ENCODE measurements around the gene MYH2.
"Not testable (repeated sequence)": the region's sequence is repeated elsewhere in the genome, so short reads cannot be mapped to it uniquely, and the experiment has no call there.

The MYH2 gene

DNA sequence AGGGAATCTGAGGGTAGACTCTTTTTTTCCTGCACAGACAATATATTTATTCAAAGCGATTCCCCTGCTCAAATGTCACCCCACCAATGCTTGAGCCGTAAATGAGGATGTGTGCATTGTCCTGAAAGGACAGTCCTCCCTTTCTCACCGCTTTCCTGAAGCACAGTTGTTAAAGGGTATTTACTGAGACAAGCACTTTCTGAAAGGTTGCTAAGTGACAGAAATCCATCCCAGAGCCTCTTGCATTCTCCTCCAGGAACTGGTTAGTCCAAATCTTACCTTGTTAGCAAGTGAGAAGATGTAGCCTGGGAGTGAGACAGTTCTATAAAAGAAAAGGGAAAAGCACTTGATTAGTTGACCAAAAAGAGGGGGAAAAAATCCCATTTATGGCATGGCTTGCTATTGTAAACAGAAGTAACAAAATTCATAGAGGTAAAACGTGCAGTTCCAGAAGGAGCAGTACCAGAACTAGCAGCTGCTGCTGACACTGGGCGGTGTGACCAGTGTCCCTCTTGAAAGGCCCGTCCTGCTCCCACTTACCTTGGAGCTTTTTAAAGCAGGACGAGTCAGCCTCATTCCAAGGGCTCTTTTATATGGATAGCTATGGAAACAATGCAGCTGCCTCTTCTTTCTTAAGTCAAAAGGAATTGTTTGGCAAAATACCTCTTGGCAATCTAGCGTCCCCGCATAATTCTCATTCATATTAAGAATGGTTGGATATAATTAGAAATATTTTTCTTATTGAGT is at the start of gene MYH2:
Gene MYH2 (minus strand): TSS at position 563 of the 747 bp plus-strand sequence. CDS start 1,738 bp downstream, outside the sequence.
- DNase-seq = no peak

DNA sequence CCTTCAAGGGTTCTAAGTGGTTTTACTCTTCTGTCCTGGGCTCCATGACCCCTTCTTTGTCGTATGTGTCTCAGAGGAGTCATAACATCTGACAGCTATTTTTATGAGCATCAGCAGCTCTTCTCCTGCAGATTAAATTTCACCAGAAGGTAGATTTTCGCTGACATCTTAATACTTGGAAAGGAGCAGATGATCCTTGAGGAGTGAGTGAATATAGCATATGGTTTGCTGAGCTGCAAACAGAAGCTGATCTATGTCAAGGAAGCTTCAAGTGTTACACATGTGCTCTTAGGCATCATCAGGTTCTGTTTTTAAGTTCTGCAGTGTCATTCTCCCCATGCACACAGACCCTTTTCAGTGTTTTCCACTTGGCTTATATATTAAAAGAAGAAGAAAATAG is 49.2 kb upstream of the MYH2 start:
- no peak for DNase-seq

DNA sequence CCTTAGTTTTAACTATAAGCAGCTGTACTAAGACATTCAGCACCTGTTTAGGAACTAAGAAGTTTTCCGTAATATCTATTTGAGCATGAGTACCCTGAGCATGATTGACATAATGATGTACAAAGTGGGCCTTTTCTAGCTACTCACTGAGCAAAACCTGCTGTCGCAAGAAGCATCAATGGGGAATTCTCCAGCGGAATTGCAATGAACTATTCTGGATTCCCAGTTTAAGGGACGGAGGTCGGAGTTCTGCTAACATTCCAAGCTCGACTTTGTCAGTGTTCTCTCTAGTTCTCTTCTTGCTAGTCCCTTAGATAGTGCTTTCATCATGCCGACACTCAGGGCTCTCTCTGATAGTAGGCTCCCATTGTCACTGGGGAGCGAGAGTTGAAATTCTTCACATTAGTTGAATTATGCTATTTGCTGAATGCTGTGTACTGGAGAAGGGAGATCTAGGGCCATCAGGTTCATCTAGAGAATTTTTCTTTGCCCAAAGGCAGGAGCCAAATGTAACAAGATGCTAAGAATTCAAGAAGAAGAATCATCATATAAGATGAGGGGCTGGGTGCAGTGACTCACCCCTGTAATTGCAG is 40.2 kb upstream of the MYH2 start:
- DNase-seq = no peak

DNA sequence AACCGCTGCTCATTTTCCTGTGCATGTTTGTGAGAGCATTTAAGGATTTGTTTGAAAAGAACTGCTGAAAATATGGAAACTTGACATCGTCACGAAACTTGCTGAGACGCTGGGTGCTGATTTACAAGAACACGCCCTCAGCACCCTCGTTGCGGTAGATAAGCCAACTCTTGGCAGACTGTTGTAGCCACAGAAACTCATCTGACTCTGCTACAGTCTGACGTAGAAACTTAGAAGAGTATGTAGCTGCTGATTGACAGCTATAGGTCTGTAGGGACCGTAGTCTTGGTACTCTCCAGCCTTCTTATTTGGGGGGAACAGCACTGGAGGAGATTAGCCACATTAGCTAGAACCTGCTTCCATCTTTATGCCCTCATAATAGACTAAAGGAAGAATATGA is 36.1 kb upstream of the MYH2 start:
- DNase-seq = no peak

DNA sequence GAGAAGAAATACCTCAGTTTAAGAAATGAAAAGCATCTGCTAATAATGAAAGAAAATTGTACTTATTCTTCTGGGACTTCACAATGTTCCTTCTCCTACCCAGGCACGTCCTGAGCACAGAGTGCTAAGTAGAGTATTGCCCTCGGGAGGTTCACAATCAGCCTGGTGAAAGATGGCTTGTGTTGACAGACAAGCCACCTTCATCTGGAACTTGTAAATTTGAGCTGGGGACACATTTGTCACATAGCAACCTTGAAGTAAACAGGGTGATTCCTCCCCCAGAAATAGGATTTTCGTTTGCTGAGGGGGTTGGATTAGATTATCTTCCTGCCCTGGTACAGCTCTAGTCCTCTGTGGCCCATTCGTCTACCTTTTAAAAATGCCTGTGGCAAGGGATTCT is 34.4 kb upstream of the MYH2 start:
- DNase-seq = no peak

DNA sequence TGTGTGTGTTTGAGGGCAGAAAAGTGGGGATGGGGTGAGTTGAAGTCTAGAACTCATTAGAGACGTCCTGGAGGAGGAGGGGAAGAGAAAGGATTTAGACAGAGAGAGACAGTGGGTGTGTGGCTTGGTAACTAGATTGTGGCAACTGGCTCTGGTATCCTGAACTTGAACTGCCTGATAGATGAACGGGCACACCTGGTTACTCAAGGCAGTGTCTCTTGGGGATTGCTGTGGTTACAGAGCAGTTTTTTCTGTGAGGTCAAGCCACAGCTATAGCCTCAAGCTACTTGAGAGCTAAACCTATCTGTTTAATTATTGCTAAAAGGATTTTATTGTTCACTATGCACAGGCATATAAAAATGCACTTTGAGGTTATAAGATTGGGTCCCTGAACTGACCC is 29.8 kb upstream of the MYH2 start:
- no peak for DNase-seq

DNA sequence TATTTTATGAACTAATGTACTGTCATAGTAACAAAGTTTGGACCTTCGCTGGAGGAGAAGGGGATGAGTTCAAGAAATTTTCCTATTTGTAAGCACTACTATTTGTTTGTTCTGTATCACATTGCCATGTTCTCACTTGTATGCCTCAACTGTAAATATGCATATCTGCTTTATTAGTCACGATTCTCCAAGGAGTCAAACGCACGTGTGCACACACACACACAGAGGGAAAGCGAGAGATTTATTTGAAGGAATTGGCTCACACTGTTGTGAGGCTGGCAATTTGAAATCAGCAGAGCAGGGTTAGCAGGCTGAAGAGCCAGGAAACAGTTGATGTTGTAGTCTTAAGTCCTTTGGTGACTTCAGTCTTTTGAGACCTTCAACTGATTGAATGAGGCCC is 24.9 kb upstream of the MYH2 start:
- no peak for DNase-seq

DNA sequence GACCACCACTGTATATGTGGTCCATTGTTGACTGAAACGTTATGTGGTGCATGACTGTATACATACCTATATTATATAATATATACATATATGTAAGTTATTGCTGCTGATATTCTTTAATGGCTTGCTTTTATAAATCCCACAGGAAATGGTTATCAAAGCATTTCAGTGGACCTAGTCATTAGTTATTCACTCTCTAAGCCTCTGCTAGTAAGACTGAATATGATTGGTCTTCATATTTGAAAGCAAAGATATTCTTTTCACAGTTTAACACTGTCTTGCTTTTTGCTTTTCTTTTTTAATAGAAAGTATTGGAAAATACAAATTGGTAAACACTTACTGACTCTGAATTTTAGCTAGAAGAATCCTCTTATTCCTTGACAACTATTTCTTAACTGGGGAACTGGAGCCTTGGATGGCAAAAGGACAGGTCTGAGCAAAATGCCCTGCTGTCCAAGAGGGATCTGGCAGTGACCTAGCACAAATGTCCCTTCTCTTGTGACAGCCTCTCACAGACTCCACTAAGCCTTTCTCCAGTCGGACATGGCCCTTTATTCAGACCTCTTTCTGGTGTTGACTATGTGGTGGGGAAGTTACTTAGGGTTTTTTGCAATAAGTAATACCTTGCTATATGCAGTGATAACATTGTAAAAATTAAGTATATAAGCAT is 14.7 kb upstream of the MYH2 start:
- DNase-seq = no peak

DNA sequence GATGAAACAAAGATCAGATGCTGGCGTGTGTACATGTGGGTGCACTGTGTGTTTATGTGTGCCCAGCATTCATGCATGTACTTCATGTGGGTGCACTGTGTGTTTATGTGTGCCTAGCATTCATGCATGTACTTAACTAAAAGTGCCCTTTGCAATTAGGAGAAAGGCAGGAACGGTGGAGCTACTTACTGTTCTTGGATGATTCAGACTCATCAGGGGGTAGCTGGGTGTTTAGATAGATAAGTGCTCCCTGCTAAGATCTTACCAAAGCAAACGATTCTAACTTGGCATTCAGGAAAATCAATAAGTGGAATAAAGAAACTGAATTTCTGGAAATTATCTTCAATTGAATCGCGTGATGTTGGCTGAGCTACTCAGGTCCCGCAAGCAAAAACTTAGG is 8.6 kb upstream of the MYH2 start:
- DNase-seq = no peak

DNA sequence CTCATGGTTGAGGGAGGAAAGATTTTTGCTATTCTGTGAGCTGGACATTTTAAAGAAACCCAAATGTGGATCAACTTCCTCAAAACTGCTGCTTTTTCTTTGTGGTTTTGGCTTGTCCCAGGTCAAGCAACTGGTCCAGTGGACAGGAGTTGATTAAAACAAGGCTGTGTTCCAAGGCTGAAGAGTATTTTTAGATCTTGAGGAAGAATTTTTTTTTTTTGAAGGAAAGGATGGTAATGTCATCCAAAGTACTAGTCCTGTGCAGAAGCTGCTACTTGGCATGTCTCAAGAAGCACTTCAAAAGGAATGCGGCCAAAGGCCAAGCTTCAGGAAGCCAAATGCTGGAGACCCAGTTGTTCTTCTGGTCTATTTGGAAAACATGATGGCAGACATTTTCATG is 8.0 kb upstream of the MYH2 start:
- no peak for DNase-seq

DNA sequence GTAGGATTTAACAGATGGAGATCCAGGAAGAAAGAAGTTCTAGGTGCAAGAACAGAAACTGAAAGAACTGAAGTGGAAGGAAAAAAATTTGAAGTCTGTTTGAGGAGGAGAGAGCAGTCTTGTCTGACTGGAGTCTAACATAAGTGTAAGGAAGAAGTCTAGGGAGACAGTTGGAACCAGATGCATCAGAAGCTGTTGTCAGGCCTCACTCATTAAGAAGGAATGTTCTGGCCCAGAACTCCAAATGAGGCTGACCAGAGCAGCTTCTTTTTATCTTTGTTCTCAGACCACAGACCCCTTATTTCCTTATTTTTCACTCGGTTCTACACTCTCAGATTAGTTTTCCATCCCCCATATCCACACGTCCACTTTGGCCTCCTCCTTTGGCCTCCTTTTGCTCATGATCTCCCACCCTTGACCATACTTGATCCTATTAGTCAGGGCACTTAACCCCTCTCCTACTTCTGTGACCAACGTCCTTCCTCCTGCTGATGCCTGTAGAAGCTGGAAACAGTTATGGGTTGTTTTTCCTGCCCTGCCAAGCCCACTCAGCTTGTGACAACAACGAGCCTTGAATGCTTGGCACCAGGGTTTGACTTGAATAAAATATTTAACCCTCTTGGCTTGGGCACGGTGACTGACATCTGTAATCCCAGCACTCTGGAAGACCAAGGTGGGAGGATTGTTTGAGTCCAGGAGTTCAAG is 7.0 kb upstream of the MYH2 start:
- no peak for DNase-seq

DNA sequence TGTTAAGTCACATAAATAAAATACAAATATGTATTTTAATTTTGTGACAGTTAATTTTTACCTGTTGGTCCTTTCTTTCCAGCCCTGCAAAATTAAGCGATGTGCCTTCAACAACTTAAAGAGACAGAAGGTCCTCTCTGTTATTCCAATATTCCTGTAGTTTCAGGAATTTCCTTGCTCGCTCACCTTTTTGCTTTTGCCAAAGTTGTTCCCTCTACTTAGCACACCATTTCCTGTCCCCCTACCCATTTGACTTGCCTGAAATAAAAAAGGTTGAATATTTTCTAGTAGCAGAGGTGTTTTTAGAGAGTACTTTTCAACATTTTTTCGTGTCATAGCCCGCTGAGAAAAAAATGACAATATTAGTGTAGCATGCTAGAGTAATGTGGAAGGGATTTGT is 556 bp upstream of the MYH2 start:
- DNase-seq = no peak

DNA sequence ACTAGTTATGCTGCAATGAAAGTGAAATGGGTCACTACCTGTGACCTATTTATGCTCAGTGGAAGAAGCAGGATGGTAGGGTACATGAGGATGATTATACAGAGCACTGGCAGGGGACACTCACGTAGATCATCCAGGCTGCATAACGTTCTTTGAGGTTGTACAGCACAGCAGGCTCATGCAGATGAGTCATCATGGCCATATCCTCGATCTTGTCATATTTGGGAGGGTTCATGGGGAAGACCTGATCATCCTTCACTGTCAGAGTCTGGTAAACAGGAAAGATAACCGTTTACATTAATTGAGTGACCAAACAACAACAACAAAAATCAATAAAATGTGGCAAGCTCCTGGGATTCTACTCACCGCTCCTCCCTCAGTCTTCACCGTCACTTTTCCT is 2.1 kb downstream of the MYH2 start:
- no peak for DNase-seq

DNA sequence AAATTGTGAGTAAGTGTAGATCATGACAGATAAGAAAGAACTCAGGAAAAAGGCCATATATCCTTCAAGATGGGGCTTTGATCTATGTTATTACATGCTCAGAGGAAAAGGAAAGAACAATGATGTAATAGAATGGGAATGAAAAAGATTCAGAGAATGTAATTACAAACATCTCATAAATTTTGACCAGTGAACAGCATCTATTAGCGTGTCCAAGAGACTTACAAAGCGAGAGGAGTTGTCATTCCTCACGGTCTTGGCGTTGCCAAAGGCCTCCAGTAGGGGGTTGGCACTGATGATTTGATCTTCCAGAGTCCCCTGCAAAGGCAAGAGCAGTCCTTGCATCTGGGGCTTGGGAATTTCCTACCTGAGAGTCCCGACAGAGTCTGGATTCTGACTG is 6.0 kb downstream of the MYH2 start:
- not testable (repeated sequence) for DNase-seq

DNA sequence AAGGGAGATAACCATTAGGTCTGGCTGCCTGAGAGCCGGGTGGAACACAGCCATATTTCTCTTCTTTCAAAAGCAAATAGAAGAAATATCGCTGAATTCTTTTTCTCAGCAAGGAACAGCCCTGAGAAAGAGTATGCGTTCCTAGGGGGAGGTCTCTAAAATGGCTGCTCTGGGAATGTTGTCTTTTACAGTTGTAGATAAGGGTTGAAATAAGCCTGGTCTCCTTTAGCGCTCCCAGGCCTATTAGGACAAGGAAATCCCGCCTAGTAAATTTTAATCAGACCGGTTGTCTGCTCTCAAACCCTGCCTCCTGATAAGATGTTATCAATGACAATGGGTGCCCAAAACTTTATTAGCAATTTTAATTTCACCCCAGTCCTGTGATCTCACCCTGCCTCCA is 8.3 kb downstream of the MYH2 start:
- DNase-seq = not testable (repeated sequence)

DNA sequence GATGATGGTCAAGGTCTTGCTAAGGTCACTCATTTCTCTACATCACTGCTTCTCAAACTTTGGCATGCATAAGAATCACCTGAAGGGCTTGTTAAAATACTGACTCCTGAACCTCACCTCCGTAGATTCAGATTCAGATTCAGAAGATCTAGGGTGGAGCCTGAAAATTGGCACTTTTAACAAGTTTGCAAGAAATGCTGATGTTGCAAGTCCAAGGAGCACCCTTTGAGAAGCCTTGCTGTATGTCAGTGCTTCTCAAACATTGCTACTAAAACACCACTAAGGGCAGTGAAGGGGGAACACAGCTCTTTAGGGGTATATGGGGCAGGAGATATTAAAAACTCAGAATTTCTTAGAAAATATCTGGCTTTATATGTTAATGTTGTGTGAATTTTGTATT is 17.4 kb downstream of the MYH2 start:
- no peak for DNase-seq

DNA sequence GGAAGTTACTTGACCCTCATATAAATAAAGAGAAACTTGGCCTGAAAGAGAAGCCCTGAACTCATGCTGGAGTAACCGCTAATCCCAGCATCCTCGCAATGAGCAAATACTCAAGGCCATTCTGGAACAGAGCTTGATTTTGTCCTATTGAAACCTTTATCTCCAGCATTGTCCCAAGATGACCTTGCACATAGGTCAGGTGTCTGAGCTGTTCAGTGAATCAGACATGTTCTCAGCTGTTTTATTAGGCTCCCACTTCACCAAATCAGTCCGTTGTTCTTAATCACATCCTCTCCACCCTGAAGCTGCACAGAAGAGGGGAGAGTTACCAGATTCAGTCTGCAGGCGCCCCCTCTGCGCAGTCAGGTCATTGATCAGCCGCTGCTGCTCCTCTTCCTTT is 22.0 kb downstream of the MYH2 start:
- DNase-seq = no peak

DNA sequence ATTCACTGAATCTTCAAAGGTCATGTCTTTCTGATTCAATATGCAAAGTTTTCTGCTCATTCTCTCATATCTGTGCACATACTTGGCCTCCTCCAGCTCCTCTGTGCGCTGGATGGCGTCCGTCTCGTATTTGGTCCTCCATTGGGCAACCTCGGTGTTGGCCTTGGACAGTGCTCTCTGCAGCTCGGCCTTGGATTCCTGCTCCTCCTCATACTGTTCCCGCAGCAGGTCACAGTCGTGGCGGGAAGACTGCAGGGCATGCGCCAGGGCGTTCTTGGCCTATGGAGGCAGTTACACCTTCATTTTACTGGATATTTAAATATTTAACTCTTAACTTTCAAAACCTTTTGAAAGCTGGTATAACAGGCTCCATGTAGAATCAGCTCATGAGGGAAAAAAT is 22.9 kb downstream of the MYH2 start:
- DNase-seq = no peak

DNA sequence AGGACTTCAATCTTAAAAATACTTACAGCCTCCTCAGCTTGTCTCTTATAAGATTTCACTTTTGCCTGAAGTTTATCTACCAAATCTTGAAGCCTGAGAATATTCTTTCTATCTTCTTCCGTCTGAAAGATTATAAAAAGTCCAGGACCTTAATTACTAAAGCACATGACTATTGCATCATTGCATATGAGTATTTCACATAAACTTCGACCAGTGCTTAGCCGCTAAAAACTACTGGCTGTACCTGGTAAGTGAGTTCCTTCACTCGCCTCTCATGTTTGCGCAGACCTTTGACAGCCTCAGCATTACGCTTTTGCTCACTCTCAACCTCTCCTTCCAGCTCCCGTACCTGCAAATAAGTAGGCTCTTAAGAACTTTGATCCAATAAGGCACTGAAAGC is 26.4 kb downstream of the MYH2 start:
- no peak for DNase-seq

DNA sequence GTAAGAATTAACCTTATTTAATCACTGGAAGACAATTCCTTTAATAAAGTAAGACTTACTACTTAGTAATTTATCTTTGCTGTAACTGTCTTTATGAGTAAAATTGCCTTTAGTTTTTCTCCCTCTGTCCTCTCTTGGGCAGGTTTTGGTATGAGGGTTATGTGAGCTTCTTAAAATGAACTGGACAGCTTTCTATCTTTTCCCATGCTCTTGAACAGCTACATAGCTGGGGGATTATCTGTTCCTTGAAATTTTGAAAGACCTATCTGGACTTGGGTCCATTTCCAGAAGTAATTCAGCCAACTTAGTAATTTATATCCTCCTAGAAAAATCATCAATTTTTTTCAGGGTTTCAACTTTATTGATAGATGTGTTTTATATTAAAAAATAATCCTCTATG is 27.5 kb downstream of the MYH2 start:
- no peak for DNase-seq

DNA sequence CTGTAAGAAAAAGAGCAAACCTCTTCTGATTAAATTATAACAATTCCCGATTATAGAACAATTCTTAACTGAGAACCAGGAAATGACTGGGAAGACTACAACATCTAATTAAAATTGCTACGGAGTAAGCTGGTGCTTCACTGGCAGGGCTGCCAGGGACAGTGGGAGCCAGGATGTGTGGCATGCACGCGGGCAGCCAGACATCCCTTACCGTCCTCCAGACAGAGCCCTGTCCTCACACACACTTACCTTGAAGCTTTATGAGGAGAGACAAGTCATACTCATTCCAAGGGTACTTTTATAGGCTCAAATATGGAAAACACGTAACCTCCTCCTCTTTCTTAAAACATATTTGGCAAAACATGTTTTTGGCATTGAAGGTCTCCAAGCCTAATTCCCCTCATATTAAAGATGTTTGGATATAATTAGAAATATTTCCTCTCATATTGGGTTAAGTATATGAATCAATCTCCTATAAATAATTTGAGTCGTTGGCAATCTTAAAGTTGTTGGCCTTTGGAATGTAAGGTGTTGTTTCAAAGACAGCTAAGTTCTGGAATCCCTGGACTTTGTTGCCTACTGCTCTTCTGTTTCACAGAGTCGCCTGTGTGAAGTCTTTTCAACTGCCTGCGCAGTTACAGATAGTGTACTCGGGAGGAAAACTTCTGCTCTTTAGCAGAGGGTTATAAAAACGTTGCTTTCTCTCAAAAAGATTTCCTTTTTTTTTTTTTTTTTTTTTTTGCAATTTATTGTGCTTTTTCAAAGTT is 31.0 kb downstream of the MYH2 start, which contains the start of gene MYH1:
Gene MYH1 (minus strand): TSS at position 272 of the 767 bp plus-strand sequence. CDS start 1,900 bp downstream, outside the sequence.
- no peak for DNase-seq

DNA sequence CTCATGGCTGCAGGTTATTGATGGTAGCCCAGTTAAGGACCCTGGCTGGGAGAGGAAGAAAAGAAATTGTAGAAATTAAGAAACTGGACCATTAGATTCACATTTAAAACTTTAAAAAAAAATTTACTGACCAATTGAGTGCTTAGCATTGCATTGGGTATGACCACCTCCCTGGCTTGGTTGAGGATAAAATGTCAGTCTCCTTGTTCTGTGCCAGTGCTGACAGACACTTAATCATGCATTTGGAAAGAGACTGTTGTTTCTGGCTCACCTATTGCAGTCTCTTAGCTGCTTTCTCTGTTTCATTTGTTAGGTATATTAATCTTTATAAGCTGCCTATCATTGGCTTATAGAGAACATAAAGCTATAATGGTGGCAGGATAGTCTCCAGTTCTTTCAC is 32.8 kb downstream of the MYH2 start:
- no peak for DNase-seq

DNA sequence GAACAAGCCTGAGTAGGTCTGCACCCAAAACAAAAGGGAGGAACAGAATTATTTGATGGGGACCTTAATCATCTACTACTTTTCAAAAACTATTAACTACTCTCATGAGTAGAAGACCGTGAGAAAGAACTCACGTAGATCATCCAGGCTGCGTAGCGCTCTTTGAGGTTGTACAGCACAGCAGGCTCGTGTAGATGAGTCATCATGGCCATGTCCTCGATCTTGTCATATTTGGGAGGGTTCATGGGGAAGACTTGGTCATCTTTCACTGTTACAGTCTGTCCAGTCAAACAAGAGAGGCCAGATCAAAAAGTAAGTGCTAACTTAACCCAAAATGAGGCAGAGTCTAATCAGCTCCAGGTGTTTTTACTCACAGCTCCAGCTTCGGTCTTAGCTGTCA is 33.4 kb downstream of the MYH2 start:
- DNase-seq = no peak

Measured in GDM1 (cell line).